ENCODE results near the gene P4HTM.

Gene P4HTM

GRCh38 chr3:49009396-49009795, 19.4 kb downstream of the P4HTM start:
- no peak for DNase-seq

GRCh38 chr3:49012441-49013017, 22.5 kb downstream of the P4HTM start:
- DNase-seq, result no peak

GRCh38 chr3:49013113-49013737, 23.2 kb downstream of the P4HTM start:
- no peak for DNase-seq

GRCh38 chr3:49013738-49014660, 24.0 kb downstream of the P4HTM start:
- peak; percentile 58 for DNase-seq

- DNase-seq, result no peak
Observed at GRCh38 chr3:49015072-49015471, 25.0 kb downstream of the P4HTM start.

GRCh38 chr3:49015765-49016164, 25.7 kb downstream of the P4HTM start:
- no peak for DNase-seq

- DNase-seq, result no peak
Observed at GRCh38 chr3:49016414-49017228, 26.6 kb downstream of the P4HTM start.

- no peak for DNase-seq
Observed at GRCh38 chr3:49017229-49017970, 27.4 kb downstream of the P4HTM start.

- DNase-seq, result peak; percentile 57
Observed at GRCh38 chr3:49017971-49018706, 28.1 kb downstream of the P4HTM start, which contains the start of gene DALRD3. Gene DALRD3, minus strand, starts transcription at chr3:49018580. Its CDS starts 16 bp downstream, at chr3:49018564.

- DNase-seq, result no peak
Observed at GRCh38 chr3:49018707-49019006, 28.6 kb downstream of the P4HTM start.

- DNase-seq, result no peak
Observed at GRCh38 chr3:49019941-49020329, 29.9 kb downstream of the P4HTM start.

- DNase-seq, result peak; percentile 51
Observed at GRCh38 chr3:49020330-49021212, 30.5 kb downstream of the P4HTM start.

- peak; percentile 98 for DNase-seq
Observed at GRCh38 chr3:49021213-49021812, 31.3 kb downstream of the P4HTM start.

GRCh38 chr3:49021813-49022687, 32.0 kb downstream of the P4HTM start, which contains the start of gene NDUFAF3:
Gene NDUFAF3, plus strand, starts transcription at chr3:49022121. Its CDS starts 24 bp downstream, at chr3:49022145.
- DNase-seq, result peak; percentile 93

GRCh38 chr3:49022688-49023171, 32.7 kb downstream of the P4HTM start:
- no peak for DNase-seq

GRCh38 chr3:49023775-49024174, 33.7 kb downstream of the P4HTM start:
- no peak for DNase-seq

- no peak for DNase-seq
Observed at GRCh38 chr3:49024449-49024848, 34.4 kb downstream of the P4HTM start.

GRCh38 chr3:49025005-49025792, 35.2 kb downstream of the P4HTM start:
- DNase-seq, result peak; percentile 37

Data from CD4-positive, alpha-beta T cell treated with Interleukin-15 for 1 hour (primary cell).